ENCODE results near the gene ZNF536.

Gene ZNF536

DNA sequence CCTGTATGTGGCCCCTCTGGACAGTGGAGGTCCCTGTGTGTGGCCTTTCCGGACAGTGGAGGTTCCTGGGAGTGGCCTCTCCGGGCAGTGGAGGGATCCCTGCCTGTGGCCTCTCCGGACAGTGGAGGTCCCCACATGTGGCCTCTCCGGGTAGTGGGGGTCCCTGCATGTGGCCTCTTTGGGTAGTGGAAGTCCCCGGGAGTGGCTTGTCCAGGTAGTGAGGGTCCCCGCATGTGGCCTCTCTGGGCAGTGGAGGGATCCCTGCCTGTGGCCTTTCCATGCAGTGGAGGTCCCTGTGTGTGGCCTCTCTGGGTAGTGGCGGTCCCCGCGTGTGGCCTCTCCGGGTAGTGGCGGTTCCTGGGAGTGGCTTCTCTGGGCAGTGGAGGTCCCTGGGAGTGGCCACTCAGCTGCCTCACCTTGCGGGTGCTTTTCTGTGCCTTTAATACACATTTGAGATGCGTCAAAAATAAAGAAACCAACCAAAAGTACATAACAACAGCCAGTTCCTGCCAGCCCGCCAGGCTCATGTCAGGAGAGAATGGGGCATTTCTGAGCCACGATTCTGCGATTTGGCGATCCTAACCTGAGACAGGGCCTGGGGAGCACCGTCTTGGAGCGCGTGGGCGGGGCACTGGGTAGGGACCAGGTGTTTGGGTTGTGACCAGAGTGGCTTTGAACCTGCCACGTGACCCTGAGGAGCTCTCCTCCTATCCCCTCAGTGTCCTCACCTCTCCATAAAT lies 194.7 kb downstream of the ZNF536 start:
- TF ChIP-seq, protein P1, sequence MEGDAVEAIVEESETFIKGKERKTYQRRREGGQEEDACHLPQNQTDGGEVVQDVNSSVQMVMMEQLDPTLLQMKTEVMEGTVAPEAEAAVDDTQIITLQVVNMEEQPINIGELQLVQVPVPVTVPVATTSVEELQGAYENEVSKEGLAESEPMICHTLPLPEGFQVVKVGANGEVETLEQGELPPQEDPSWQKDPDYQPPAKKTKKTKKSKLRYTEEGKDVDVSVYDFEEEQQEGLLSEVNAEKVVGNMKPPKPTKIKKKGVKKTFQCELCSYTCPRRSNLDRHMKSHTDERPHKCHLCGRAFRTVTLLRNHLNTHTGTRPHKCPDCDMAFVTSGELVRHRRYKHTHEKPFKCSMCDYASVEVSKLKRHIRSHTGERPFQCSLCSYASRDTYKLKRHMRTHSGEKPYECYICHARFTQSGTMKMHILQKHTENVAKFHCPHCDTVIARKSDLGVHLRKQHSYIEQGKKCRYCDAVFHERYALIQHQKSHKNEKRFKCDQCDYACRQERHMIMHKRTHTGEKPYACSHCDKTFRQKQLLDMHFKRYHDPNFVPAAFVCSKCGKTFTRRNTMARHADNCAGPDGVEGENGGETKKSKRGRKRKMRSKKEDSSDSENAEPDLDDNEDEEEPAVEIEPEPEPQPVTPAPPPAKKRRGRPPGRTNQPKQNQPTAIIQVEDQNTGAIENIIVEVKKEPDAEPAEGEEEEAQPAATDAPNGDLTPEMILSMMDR (IDR thresholded peaks at IDR 0.05; ENCODE audit: low read depth, low read length): no peak
- no peak for TF ChIP-seq EZH2phosphoT487 (IDR thresholded peaks at IDR 0.05; ENCODE audit: low read depth)
- Histone ChIP-seq H3K9ac (ENCODE audit: low read length) (no peak overlapping the region), H3K4me1 (ENCODE audit: low read length) (no peaks in the 10 kb centered on the region), H3K36me3 (replicated peaks; ENCODE audit: low read depth, low read length) (no peaks in the 10 kb centered on the region), H2AFZ (ENCODE audit: low read depth, low read length) (no peak overlapping the region), H3K79me2 (ENCODE audit: low read length) (no peaks in the 10 kb centered on the region), H3K4me2 (ENCODE audit: low read length) (no peak overlapping the region), H3K27me3 (ENCODE audit: low read depth, low read length) (no peaks in the 10 kb centered on the region), H3K4me3 (ENCODE audit: low read length) (no peak overlapping the region), H3K27ac (ENCODE audit: low read length) (no peak overlapping the region), H4K20me1 (ENCODE audit: insufficient read depth, low read length) (no peaks in the 10 kb centered on the region), H3K9me3 (ENCODE audit: insufficient read depth, low read length) (no peaks in the 10 kb centered on the region)

DNA sequence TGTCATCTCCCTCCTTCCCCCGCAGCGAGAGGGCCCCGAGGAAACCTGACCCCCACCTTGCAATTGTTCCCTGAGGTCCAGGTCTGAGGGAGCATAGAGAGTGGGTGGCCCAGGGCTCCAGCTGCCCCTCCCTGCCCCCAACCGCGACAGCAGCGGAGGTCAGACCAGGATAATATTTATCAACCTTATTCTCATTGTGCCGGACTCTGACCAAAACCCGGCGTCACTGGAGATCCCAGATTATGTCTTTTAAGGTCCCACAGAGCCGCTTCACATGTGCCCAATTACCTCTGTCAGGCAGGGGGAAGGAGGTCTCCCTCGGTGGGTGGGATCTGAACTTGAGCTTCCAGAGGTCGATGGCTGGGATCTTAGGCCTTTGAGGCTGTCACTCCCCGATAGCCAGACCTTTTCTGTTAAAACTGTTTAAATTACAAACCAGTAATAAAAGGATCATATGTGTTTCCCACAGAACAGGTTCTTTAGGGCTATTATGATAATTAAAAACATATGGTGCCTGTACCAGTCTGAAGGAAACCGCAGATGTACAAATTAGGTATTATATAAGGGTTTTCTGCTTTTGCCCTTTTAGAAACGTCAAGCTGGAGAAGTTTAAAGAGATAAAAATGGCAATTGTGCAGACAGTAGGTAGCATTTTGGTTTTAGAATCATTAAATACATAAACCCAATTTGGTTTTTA lies 195.5 kb downstream of the ZNF536 start:
- Histone ChIP-seq H3K4me1 (ENCODE audit: low read length) (no peaks in the 10 kb centered on the region), H3K79me2 (ENCODE audit: low read length) (no peaks in the 10 kb centered on the region), H3K4me3 (ENCODE audit: low read length) (no peak overlapping the region), H3K36me3 (replicated peaks; ENCODE audit: low read depth, low read length) (no peaks in the 10 kb centered on the region), H3K27ac (ENCODE audit: low read length) (no peak overlapping the region), H3K9me3 (ENCODE audit: insufficient read depth, low read length) (no peaks in the 10 kb centered on the region), H2AFZ (ENCODE audit: low read depth, low read length) (no peak overlapping the region), H3K9ac (ENCODE audit: low read length) (no peak overlapping the region), H3K4me2 (ENCODE audit: low read length) (no peak overlapping the region), H4K20me1 (ENCODE audit: insufficient read depth, low read length) (no peaks in the 10 kb centered on the region), H3K27me3 (ENCODE audit: low read depth, low read length) (no peaks in the 10 kb centered on the region)
- TF ChIP-seq, protein P1 (IDR thresholded peaks at IDR 0.05; ENCODE audit: low read depth, low read length): no peak
- no peak for TF ChIP-seq EZH2phosphoT487 (IDR thresholded peaks at IDR 0.05; ENCODE audit: low read depth)

DNA sequence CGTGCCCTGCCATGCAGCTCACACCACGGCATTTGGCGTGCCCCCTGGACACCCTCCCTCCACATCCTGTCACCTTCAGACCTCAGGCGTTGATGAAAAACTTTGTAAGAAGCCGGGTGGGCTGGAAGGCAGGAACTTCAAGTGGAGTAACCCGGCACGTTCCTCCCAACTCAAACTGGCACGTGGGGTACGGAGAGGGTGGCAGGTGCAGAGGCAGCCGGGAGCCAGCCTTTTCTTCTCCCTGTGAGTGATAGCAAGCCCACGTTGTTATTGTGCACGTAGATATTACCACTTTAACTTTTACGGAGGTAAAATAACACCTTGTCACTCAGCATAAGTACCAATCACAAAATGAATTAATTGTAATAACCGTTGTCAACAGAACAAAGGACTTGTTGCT lies 198.0 kb downstream of the ZNF536 start:
- no peak overlapping the region for H3K4me3 ChIP-seq (ENCODE audit: low read length)
- no peaks in the 10 kb centered on the region for H3K27me3 ChIP-seq (ENCODE audit: low read depth, low read length)
- H4K20me1 ChIP-seq (ENCODE audit: insufficient read depth, low read length): no peaks in the 10 kb centered on the region
- H3K27ac ChIP-seq (ENCODE audit: low read length): no peak overlapping the region
- H3K4me2 ChIP-seq (ENCODE audit: low read length): no peak overlapping the region
- H3K9me3 ChIP-seq (ENCODE audit: insufficient read depth, low read length): no peaks in the 10 kb centered on the region
- TF ChIP-seq, protein P1 (IDR thresholded peaks at IDR 0.05; ENCODE audit: low read depth, low read length): no peak
- no peak for TF ChIP-seq EZH2phosphoT487 (IDR thresholded peaks at IDR 0.05; ENCODE audit: low read depth)
- H3K9ac ChIP-seq (ENCODE audit: low read length): no peak overlapping the region
- no peaks in the 10 kb centered on the region for H3K36me3 ChIP-seq (replicated peaks; ENCODE audit: low read depth, low read length)
- no peaks in the 10 kb centered on the region for H3K4me1 ChIP-seq (ENCODE audit: low read length)
- H2AFZ ChIP-seq (ENCODE audit: low read depth, low read length): no peak overlapping the region
- no peaks in the 10 kb centered on the region for H3K79me2 ChIP-seq (ENCODE audit: low read length)

DNA sequence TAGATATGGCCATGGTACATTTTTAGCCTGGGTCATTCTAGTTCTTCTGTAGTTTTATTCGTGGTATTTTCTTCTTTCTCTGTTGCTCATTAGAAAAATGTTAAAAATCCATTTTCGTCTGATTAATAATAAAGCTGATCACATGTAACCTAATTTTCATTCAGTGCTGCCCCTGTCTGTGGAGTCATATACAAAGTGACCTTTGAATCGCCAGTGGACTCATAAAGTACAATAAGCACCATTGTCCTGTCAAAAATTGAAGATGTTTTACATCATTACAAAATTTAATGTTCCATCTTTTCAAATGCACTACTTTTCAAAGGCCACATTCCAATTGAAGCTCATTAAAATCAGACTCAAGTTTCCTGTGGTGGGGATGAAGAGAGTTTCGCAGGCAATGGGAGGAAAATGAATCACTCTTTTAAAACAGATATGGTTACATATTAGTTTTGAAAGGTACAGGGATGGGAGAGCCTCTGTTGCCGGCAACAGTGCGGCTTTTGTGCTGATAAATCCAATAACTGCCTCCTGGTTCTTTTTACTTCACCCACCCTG lies 205.4 kb downstream of the ZNF536 start:
- no peak overlapping the region for H3K27ac ChIP-seq (ENCODE audit: low read length)
- TF ChIP-seq, protein P1 (IDR thresholded peaks at IDR 0.05; ENCODE audit: low read depth, low read length): no peak
- no peak for TF ChIP-seq EZH2phosphoT487 (IDR thresholded peaks at IDR 0.05; ENCODE audit: low read depth)
- H4K20me1 ChIP-seq (ENCODE audit: insufficient read depth, low read length): no peaks in the 10 kb centered on the region
- H3K4me3 ChIP-seq (ENCODE audit: low read length): no peak overlapping the region
- no peak overlapping the region for H3K4me2 ChIP-seq (ENCODE audit: low read length)
- no peaks in the 10 kb centered on the region for H3K27me3 ChIP-seq (ENCODE audit: low read depth, low read length)
- H3K9me3 ChIP-seq (ENCODE audit: insufficient read depth, low read length): no peaks in the 10 kb centered on the region
- H3K9ac ChIP-seq (ENCODE audit: low read length): no peak overlapping the region
- no peaks in the 10 kb centered on the region for H3K36me3 ChIP-seq (replicated peaks; ENCODE audit: low read depth, low read length)
- H3K79me2 ChIP-seq (ENCODE audit: low read length): no peaks in the 10 kb centered on the region
- H2AFZ ChIP-seq (ENCODE audit: low read depth, low read length): no peak overlapping the region
- H3K4me1 ChIP-seq (ENCODE audit: low read length): no peaks in the 10 kb centered on the region

All from OCI-LY3 (cell line).